ENCODE measurements around the gene MCF2L.
"Not testable (repeated sequence)": the region's sequence is repeated elsewhere in the genome, so short reads cannot be mapped to it uniquely, and the experiment has no call there.

Gene MCF2L

DNA sequence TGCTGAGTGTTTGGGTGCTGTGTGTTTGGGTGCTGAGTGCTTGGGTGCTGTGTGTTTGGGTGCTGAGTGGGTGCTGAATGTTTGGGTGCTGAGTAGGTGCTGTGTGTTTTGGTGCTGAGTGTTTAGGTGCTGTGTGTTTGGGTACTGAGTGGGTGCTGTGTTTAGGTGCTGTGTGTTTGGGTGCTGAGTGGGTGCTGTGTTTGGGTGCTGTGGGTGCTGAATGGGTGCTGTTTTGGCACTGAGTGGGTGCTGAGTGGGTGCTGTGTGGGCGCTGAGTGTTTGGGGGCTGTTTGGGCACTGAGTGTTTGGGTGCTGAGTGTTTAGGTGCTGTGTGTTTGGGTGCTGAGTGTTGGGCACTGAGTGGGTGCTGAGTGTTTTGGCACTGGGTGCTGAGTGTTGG, 88.1 kb downstream of the MCF2L start:
- no peak for DNase-seq

DNA sequence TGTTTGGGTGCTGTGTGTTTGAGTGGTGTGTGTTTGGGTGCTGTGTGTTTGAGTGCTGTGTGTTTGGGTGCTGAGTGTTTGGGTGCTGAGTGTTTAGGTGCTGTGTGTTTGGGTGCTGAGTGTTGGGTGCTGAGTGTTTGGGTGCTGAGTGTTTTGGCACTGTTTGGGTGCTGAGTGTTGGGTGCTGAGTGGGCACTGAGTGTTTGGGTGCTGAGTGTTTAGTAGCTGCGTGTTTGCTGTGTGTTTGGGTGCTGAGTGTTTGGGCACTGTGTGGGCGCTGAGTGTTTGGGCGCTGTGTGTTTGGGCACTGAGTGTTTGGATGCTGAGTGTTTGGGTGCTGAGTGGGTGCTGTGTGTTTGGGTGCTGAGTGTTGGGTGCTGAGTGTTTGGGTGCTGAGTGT, 88.5 kb downstream of the MCF2L start:
- not testable (repeated sequence) for DNase-seq

DNA sequence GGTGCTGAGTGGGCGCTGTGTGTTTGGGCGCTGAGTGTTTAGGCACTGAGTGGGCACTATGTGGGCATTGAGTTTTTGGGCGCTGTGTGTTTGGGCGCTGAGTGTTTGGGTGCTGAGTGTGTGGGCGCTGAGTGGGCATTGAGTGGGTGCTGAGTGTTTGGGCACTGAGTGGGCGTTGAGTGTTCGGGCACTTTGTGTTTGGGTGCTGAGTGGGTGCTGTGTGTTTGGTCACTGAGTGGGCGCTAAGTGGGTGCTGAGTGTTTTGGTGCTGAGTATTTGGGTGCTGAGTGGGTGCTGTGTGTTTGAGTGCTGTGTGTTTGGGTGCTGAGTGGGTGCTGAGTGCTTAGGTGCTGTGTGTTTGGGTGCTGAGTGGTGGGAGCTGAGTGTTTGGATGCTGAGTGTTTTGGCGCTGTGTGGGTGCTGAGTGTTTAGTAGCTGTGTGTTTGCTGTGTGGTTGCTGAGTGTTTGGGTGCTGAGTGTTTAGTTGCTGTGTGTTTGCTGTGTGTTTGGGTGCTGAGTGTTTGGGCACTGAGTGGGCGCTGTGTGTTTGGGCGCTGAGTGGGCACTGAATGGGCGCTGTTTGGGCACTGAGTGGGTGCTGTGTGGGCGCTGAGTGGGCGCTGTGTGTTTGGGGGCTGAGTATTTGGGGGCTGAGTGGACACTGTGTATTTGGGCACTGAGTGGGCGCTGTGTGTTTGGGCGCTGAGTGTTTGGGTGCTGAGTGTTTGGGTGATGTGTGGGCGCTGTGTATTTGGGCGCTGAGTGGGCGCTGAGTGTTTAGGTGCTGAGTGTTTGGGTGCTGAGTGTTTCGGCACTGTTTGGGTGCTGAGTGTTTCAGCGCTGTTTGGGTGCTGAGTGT, 89.3 kb downstream of the MCF2L start:
- no peak for DNase-seq

DNA sequence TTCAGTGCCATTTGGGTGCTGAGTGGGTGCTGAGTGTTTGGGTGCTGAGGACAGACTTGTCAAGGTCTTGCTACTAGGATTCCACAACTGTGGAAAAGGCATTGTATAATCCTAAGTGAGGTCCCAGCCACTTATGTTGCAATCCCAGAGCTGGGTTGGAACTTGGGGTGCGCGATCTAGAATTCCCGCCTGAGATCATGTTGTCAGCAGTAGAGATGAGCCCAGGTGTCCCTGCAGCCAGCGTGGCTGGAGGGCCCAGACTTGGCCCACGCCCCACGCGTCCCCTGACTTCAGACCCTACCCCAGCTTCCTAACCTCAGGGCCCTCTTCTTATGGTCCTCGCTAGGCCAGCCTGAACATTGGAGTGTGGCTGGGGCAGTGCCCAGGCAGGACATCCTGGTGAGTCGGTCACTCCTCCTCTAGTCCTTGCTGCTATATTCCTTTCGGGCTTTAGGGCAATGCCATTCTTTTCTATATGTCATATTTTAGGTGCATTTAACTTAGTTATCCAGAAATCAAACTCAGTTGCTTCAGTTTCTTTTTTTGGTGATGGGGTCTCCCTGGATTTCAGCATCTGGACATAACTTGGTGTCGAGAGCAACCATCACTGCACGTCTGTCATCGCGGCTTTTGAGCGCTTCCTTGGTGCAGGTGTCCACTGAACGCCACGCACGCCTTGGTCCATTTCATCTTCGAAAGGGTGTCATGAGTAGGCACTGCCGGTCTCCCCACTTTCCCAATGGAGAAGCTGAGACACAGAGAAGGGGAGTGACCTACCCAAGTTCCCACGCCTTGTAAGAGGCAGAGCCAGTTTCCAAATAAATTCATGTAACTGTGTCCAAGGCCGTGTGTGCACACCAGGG, 90.2 kb downstream of the MCF2L start:
- no peak for DNase-seq

DNA sequence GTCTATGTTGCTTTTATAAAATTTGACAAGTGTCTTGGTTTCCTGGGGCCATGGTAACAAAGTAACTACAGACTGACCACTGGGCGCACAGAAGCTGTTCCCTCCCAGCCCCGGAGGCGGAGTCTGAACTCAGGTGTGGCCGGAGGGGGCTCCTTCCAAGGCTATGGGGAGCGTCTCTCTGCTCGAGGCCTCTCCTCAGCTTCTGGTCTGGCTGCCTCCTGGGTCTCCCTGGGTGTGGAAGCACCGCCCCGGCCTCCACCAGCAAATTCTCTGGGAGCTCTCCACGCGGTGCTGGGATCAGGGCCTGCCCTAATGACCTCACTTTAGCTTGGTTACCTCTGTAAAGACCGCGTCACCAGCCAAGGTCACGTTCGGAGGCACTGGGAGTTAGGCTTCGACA, 90.9 kb downstream of the MCF2L start:
- no peak for DNase-seq

DNA sequence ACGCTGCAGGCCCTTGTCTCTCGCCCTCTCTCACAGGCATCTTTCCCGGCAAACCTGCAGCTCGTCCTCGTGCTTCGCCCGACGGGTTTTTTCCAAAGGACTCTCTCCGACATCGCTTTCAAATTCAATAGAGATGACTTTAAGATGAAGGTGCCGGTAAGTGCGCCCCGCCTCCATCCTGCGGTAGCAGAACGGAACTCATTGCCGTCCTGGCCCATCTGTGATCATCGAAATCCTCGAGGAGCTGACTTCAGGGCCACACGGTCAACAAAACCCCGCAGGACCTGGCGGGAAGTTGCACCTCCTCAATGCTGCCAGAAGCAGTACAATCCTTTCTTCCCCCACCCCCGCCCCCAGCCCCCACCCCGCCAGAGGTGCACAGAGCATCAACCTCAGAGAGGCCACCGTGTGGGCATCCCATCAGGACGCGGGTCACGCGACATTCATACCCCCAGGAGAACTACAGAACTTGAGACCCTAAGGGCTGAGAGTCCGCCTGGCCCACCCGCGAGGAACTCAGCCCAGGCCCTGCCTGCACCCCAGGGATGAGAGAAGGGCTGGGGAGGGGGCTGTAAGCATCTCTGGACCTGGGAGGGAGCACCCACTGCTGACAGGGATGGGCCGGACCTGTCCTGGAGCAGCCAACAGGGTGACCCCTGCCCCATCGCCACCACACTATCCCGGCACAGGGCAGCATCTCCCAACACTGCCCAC, 91.7 kb downstream of the MCF2L start:
- no peak for DNase-seq

DNA sequence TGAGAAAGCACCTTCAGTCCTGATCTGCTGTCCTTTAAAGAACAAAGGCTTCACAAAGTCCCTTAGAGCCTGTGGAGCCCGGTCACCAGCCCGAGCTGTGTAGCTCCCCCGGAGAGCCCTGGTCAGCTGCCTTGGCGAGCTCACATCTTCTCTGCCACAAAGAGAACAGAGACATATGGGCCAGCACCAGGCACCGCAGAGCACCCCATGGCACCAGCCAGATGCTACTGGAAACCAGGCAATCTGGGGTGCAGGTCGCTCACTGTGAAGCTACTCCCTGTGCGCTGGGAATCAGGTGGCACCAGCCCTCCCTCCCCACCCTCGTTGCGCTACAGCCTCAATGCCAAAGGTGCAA, 92.2 kb downstream of the MCF2L start:
- no peak for DNase-seq

DNA sequence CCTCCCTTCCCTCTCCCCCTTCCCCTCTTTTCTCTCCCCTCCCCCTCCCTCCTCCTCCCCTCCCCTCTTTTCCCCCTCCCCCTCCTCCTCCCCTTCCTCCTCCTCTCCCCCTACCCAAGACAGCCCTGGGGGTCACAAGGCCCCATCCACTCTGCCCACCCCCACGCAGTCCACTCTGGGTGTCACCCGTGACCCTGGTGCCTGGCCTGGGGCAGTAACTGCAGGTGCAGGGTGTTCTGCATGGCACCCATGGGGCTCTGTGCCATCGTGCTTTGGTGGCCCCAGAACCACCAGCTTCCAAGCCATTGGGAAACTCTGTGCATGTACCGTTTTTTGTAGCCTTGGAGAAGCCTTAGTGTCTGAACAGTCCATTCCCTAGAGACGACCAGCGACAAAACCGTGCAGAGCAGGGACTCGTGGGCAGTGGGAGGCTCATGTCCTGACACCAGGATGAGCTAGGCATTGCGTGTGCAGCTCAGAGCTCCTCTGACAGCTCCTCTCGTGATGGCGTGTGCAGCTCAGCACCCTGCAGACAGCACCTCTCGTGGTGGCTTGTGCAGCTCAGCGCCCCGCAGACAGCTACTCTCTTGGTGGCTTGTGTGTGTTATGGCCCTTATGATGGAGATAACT, 92.9 kb downstream of the MCF2L start:
- no peak for DNase-seq

DNA sequence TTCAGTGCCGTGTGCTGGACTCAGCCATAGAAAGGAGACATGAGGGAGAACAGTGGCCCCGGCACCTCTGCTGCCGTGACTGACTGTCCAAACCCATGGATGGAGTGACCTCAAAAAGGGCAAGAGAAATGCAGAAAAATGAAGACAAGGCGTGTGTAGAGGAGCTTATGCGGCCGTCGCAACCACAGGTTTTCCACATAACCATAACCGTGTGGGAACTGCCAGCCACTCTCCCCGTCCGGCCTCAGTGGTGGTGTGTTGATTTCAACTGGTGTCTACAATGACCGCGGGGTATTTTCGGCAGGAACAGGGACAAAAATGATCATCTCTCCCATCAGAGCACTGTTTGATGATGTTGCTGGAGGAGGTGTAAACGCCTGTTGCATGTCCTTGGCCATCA, 93.7 kb downstream of the MCF2L start:
- no peak for DNase-seq

DNA sequence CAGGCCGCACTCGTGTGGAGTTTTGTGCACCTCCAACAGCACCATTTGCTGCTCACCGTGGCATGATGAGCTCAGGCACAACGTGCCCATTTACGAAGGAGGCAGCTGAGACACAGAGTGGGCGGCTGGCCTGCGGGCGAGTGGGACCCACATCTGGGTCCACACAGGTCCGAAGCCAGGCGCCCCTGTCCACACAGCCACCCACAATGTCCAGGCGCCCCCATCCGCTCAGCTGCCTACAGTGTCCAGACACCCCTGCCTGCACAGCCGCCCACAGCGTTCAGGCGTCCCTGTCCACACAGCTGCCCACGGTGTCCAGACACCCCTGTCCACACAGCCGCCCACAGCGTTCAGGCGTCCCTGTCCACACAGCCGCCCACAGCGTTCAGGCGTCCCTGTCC, 94.1 kb downstream of the MCF2L start:
- no peak for DNase-seq

DNA sequence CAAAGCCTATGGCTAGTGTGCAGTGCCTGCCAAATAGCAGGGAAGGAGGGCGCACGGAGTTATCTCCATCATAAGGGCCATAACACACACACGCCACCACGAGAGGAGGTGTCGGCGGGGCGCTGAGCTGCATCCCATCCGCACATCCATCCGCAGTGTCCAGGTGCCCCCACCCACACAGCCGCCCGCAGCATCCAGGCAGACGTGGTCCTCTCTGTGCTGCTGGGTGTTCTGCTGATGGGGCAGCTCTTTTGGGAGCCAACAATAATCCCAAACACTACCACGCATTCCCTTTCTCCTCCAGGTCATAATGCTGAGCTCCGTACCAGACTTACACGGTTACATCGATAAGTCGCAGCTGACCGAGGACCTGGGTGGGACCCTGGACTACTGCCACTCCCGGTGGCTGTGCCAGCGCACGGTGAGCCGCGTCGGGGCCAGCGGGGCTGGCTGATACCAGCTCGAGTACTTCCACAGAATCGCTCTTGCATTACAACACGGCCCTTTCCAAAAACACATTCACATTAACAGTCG, 95.1 kb downstream of the MCF2L start:
- DNase-seq: no peak

DNA sequence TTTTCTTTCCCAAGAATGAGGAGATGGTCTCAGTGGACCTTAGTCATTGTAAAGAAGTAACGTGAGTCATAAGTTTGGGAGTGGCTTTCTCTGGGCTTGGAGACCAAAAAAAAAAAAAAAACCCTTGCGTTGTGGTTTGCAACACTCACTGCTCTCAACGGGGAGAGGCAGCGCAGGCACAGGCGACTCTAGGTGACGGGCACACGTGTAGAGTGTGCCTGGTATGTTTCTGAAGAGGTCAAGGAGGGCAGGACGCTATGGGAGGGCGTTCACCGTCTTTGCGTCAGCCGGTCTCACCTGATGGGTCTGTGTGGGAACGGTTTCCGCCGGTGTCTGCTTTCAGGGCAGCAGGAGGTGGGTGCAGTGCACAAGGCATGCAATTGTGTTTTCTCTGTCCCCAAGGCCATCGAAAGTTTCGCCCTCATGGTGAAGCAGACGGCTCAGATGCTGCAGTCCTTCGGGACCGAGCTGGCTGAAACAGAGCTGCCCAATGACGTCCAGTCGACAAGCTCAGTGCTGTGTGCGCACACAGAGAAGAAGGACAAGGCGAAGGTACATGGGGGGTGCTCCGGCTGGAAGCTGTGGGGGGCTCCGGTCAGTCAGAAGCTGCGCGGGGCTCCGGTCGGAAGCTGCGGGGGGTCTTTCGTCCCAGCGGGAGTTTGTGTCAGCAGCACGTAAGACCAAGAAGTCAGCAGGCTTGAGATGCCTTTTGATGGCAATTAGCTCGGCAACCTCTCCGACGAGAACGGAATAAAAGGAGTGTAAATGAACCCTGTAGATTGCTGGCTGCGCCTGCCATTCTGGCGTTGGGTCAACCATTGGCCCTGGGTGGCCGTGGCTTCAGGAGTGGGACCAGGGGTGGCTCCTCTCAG, 95.8 kb downstream of the MCF2L start:
- DNase-seq: no peak

DNA sequence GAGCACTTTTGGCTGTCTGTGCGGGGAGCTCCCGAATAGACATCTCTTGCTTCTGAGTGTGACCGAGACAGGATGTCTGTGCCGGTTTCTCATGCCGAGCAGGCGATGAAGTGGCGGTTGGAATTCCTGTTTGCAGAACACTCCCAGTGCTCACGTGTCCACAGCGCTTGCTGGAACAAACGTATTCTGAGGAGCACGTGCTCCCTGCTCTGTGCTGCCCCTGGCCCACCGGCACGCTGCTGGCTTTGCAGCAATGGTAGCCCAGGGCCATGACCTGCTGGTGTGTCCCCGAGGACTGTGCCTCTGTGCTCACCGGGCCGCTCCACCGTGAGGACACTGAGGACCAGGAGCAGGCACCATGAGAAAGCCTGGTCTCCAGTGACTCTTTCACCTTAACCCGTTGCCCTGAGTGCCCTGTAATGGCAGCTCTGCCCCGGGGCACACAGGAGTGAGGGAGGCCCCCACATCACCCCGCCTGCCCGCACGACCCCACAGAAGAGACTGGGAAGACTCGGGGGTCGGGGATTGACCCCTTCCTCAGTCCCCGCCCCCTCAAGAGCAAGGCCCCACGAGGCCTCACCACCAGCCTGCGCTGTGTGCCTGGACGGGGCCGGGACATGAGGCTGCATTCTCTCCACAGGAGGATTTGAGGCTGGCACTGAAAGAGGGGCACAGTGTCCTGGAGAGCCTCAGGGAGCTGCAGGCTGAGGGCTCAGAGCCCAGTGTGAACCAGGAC, 96.6 kb downstream of the MCF2L start:
- no peak for DNase-seq

DNA sequence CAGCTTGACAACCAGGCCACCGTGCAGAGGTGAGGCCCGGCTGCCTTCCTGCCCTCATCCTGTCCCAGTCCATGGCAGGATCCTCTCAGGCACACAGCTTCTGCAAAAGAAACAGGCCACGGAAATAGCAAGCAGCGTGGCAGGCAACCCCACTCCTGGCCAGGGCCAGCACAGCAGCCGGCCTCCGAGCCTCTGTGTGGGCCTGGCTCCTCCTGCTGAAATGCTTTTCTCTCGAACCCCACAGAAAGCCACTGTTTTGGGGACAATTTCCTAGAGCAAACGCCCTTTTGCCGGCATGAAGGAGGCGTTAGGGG, 97.1 kb downstream of the MCF2L start:
- no peak for DNase-seq

DNA sequence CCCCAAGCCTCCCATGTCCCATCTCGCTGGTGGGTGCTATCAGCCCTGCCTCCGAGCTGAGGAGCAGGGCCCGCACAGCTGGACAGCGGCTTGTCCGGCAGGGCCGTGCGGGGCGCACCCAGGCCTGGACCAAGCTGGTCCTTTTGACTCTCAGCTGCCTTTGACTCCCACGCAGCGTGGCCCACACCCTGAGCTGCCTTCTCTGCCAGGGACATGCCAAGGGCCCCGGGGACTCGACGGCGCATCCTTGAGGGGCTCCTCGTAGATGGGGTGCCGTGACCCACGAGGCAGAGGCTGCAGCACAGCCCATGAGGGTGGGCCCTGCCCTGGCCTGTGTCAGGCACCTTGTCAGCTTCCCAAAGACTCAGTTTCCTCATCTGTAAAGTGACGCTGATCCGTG, 97.7 kb downstream of the MCF2L start:
- no peak for DNase-seq

DNA sequence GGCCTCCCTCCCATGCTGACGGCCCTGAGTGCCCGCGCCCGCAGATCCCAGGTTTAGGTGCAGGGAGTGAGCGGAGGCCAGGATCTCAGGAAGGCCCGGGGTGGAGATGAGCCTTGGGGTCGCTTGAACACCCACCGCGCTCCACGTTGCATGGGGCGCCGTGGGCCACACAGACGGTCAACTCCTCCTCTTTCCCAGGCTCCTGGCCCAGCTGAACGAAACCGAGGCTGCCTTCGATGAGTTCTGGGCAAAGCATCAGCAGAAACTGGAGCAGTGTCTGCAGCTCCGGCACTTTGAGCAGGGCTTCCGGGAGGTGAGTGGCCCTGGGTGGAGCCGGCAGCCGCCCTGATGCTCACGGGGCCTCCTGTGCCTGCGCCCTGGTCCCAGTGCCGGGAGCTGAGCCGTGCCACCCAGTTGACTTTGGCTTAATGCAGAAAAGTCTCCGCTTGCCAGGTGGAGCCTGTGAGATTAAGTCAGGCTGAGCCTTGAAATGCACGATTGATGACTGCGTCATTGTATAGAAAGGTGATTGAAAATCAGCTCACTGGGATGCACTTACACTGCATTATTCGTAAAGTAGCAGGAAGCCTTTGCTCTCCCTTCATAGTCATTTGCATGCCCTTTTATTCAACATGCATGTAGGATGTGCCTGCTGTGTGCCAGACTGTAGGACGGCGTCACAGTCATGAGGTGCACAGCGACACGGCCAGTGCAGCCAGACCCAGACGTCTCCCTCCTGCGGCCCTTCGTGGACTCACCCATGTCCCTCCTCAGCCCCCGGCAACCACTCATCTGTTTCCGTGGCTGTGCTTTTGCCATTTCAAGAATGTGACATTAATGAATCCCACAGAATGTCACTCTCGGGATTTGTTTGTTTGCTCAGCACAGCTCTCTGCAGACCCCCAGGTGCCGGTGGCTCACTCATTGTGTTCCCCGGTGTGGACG, 101.1 kb downstream of the MCF2L start:
- DNase-seq: no peak

DNA sequence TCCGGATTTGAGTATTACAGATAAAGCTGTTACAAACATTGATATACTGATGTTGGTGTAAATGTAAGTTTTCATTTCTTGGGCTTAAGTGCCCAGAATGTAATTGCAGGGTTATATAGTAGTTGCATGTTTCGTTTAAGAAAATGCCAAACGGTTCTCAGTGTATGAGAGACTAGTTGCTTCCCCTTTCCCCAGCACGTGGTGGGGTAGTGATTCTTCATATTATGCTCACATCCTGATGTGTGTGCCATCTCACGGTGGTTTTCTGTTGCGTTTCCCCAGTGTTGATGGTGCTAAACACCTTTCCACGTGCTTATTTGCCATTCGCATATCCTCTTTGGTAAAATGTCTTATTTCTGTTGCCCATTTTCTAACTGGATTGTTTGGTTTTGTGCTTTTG, 101.8 kb downstream of the MCF2L start:
- no peak for DNase-seq

DNA sequence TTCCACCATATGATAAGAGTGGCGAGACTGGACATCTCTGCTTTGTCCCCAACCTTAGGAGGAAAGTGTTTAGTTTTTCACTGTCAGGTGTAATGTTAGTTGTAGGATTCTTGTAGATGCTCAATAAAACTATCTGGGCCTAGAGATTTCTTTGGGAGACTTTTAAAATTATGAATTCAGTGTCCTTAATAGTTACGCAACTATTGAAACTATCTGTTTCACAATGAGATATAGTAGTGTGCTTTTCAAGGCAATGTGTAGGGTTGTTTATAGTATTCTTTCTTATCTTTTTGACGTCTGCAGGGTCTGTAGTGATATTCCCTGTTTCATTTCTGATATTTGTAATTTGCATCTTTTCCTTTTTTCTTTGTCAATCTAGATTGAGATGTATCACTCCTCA, 103.4 kb downstream of the MCF2L start:
- DNase-seq: no peak

DNA sequence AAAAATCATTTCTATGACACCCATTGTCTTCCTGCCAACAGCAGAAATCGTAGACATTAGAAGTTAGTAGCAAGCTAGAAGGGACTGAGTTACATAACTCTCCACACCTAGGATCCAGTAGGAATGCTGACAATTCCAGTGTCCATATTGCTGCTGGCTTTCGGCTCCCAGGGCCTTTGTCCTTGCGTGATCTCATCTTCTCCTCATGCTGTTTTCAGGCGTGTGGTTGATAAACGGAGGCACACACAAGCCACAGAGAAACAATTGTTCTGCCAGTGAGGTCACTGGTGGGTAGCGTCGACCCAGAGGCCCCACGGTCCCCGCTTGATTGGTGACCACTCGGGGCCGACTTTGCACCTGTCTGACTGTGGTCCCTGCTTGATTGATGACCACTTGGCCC, 104.9 kb downstream of the MCF2L start:
- DNase-seq: no peak

DNA sequence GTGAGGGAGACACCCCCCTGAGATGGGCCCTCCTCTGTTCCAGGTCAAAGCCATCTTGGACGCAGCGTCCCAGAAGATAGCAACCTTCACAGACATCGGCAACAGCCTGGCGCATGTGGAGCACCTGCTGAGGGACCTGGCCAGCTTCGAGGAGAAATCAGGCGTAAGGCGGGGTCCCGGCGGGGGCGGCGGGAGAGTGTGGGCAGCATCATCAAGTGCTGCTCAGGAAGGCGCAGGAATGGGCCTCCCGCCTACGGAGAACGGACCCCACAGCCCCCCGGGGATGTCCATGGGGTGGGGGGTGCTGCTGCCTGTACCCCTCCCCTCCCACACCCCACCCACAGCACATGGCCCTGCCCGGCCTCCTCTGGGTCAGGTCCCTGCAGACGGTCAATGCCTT, 105.4 kb downstream of the MCF2L start:
- DNase-seq: no peak

Data from stimulated activated CD8-positive, alpha-beta memory T cell treated with anti-CD3 and anti-CD28 coated beads, Interleukin-4, amount 100 ng/mL, for 48 hours (primary cell).